Esophagus mucosa (tissue), 1 donor: Measurements from ENCODE around the gene ZNF668. TPM values are rescaled to one million over a fixed set of nuclear protein-coding genes. Genes with fewer than 3 reads are reported as not detected.

Experiments used
- total RNA-seq: library from RNA; stranded (reverse); gene quantifications from one replicate; pipeline ENCODE4 v1.2.4, GENCODE V29; 2023
- donor health status: DM: yes; HTN: yes; CAD: no.

ZNF668 gene
- total RNA-seq, 1 donor from 2014 or later = 5.3 TPM

Other genes with a start within 250 kb of the ZNF668 start
- gene BCL7C, start 180.2 kb downstream of the ZNF668 start, total RNA-seq = 30.5 TPM
- 2.3 TPM for gene CTF1, start 177.6 kb downstream of the ZNF668 start, total RNA-seq
- 19.2 TPM for gene FBXL19, start 150.7 kb downstream of the ZNF668 start, total RNA-seq
- 9.8 TPM for gene ORAI3, start 125.2 kb downstream of the ZNF668 start, total RNA-seq
- 8.2 TPM for gene SETD1A, start 116.5 kb downstream of the ZNF668 start, total RNA-seq
- 14.5 TPM for gene HSD3B7, start 89.0 kb downstream of the ZNF668 start, total RNA-seq
- gene STX1B, start 63.6 kb downstream of the ZNF668 start, total RNA-seq = 0.80 TPM
- 42.8 TPM for gene STX4, start 40.7 kb downstream of the ZNF668 start, total RNA-seq
- gene ZNF646, start 182 bp upstream of the ZNF668 start, total RNA-seq = 9.0 TPM
- 0.48 TPM for gene PRSS53, start 14.7 kb upstream of the ZNF668 start, total RNA-seq
- gene VKORC1, start 20.6 kb upstream of the ZNF668 start, total RNA-seq = 22.3 TPM
- 21.5 TPM for gene BCKDK, start 34.1 kb upstream of the ZNF668 start, total RNA-seq
- 25.5 TPM for gene KAT8, start 43.4 kb upstream of the ZNF668 start, total RNA-seq
- gene PRSS8, start 61.5 kb upstream of the ZNF668 start, total RNA-seq = 59.3 TPM
- 1.5 TPM for gene PRSS36, start 75.8 kb upstream of the ZNF668 start, total RNA-seq
- gene FUS, start 105.9 kb upstream of the ZNF668 start, total RNA-seq = 127 TPM
- gene PYCARD, start 128.5 kb upstream of the ZNF668 start, total RNA-seq = 75.6 TPM
- 0.04 TPM for gene TRIM72, start 139.9 kb upstream of the ZNF668 start, total RNA-seq
- gene PYDC1, start 142.9 kb upstream of the ZNF668 start, total RNA-seq = not detected
- gene ITGAM, start 185.7 kb upstream of the ZNF668 start, total RNA-seq = 0.96 TPM